K562 (cell line): Measurements from ENCODE around the gene VDAC1.
A peak's percentile ranks its signal among the peaks of the same experiment; 100 is the strongest.

ENCODE experiments used
- EP300 ChIP-seq: IDR thresholded peaks from 2 replicates; pipeline ENCODE4 v1.6.1; 2012; ENCODE audit warnings: low read length, improper control_type of control experiment
- FOXA3 ChIP-seq, 2 experiments: fragments of 450-650 bp in 1 of 2; sonication (generic) in 1 of 2; formaldehyde crosslinking; IDR thresholded peaks in 1 of 2; conservative IDR thresholded peaks in 1 of 2; 2 replicates each; pipeline versions ENCODE4 v1.4.0 to v1.8.0; 2020 to 2022; ENCODE audit warnings: mild to moderate bottlenecking in 2 of 2, missing genetic modification reagents in 1 of 2
- HDAC6 ChIP-seq: IDR thresholded peaks from 2 replicates; pipeline ENCODE4 v1.6.1; 2012; ENCODE audit warnings: low read depth, mild to moderate bottlenecking, control low read depth, inconsistent platforms, low read length, moderate library complexity
- PATZ1 ChIP-seq: fragments of 250-450 bp; sonication (Bioruptor Pico); IDR thresholded peaks from 2 replicates; pipeline ENCODE4 v1.5.0; 2020; ENCODE audit warnings: mild to moderate bottlenecking, borderline replicate concordance
- RCOR1 ChIP-seq, 2 experiments: IDR thresholded peaks; 2 replicates each; pipeline ENCODE4 v1.6.1; 2012; ENCODE audit warnings: low read depth in 2 of 2, low read length in 2 of 2, borderline replicate concordance in 1 of 2, improper control_type of control experiment in 1 of 2
- RFX5 ChIP-seq: IDR thresholded peaks from 2 replicates; pipeline ENCODE4 v1.6.1; 2011; ENCODE audit warnings: low read depth, mild to moderate bottlenecking, improper control_type of control experiment, low read length
- ZC3H11A ChIP-seq: IDR thresholded peaks from 2 replicates; pipeline ENCODE4 v1.6.1; 2012; ENCODE audit warnings: low read depth, low read length, improper control_type of control experiment
- ZFX ChIP-seq: sonication (generic); formaldehyde crosslinking; IDR thresholded peaks from 2 replicates; pipeline ENCODE4 v1.8.0; 2022; ENCODE audit warnings: mild to moderate bottlenecking, missing genetic modification reagents, moderate library complexity
- TF ChIP-seq, protein P1 (sequence below), 2 experiments: fragments of 450-650 bp; formaldehyde crosslinking in 1 of 2; IDR thresholded peaks; 2 replicates each; pipeline versions ENCODE4 v1.4.0 to v1.6.1; 2014 to 2020; ENCODE audit warnings: mild to moderate bottlenecking in 2 of 2, borderline replicate concordance in 1 of 2, low read depth in 1 of 2

GRCh38 chr5:133936651-133937015, 68.1 kb downstream of the VDAC1 start:
- TF ChIP-seq RFX5, result no peak
- TF ChIP-seq ZFX (CRISPR knock-in tag), result peak; percentile 67
- no peak for TF ChIP-seq PATZ1
- TF ChIP-seq, protein P1, sequence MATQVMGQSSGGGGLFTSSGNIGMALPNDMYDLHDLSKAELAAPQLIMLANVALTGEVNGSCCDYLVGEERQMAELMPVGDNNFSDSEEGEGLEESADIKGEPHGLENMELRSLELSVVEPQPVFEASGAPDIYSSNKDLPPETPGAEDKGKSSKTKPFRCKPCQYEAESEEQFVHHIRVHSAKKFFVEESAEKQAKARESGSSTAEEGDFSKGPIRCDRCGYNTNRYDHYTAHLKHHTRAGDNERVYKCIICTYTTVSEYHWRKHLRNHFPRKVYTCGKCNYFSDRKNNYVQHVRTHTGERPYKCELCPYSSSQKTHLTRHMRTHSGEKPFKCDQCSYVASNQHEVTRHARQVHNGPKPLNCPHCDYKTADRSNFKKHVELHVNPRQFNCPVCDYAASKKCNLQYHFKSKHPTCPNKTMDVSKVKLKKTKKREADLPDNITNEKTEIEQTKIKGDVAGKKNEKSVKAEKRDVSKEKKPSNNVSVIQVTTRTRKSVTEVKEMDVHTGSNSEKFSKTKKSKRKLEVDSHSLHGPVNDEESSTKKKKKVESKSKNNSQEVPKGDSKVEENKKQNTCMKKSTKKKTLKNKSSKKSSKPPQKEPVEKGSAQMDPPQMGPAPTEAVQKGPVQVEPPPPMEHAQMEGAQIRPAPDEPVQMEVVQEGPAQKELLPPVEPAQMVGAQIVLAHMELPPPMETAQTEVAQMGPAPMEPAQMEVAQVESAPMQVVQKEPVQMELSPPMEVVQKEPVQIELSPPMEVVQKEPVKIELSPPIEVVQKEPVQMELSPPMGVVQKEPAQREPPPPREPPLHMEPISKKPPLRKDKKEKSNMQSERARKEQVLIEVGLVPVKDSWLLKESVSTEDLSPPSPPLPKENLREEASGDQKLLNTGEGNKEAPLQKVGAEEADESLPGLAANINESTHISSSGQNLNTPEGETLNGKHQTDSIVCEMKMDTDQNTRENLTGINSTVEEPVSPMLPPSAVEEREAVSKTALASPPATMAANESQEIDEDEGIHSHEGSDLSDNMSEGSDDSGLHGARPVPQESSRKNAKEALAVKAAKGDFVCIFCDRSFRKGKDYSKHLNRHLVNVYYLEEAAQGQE (IDR thresholded peaks at IDR 0.05; ENCODE audit: borderline replicate concordance), result no peak
- TF ChIP-seq, protein P1 (CRISPR knock-in tag; IDR thresholded peaks at IDR 0.05; ENCODE audit: low read depth), result no peak
- no peak for TF ChIP-seq HDAC6
- TF ChIP-seq EP300, result peak; percentile 80
- TF ChIP-seq RCOR1 (IDR thresholded peaks at IDR 0.05; ENCODE audit: borderline replicate concordance in 1 of 2, low read depth in 2 of 2, low read length in 2 of 2), result peak in 1 of 2 experiments; percentile 69; a peak in 2 of 4 replicates
- no peak for TF ChIP-seq ZC3H11A
- no peak for TF ChIP-seq FOXA3 (CRISPR knock-in tag; conservative IDR thresholded peaks at IDR 0.05 in 1 of 2, IDR thresholded peaks at IDR 0.05 in 1 of 2)
